Glutamatergic neuron (in vitro differentiated cells): ENCODE measurements around the gene SCML1. TPM values are rescaled to one million over a fixed set of nuclear protein-coding genes. Genes with fewer than 3 reads are reported as not detected.
A peak's percentile ranks its signal among the peaks of the same experiment; 100 is the strongest.

Experiments used
- DNase-seq: peaks from one replicate; pipeline ENCODE4 v3.0.0; 2022
- H3K27ac Mint-ChIP-seq: one replicate; pipeline ENCODE4 v1.8.0; 2020; ENCODE audit warnings: mild to moderate bottlenecking, mixed read lengths, inconsistent platforms; ENCODE audit not compliant: unreplicated experiment
- H3K27me3 Mint-ChIP-seq: one replicate; pipeline ENCODE4 v1.8.0; 2020; ENCODE audit warnings: mild to moderate bottlenecking, moderate library complexity, mixed read lengths, inconsistent platforms; ENCODE audit not compliant: unreplicated experiment
- H3K36me3 Mint-ChIP-seq: one replicate; pipeline ENCODE4 v1.8.0; 2020; ENCODE audit warnings: mild to moderate bottlenecking, mixed read lengths, inconsistent platforms; ENCODE audit not compliant: unreplicated experiment
- H3K4me1 Mint-ChIP-seq: one replicate; pipeline ENCODE4 v1.8.0; 2020; ENCODE audit warnings: mild to moderate bottlenecking, low read depth, mixed read lengths, inconsistent platforms; ENCODE audit not compliant: unreplicated experiment
- H3K4me3 Mint-ChIP-seq: one replicate; pipeline ENCODE4 v1.8.0; 2020; ENCODE audit warnings: mild to moderate bottlenecking, mixed read lengths, inconsistent platforms; ENCODE audit not compliant: unreplicated experiment
- H3K9me3 Mint-ChIP-seq: one replicate; pipeline ENCODE4 v1.8.0; 2020; ENCODE audit warnings: mild to moderate bottlenecking, moderate library complexity, mixed read lengths, inconsistent platforms; ENCODE audit not compliant: unreplicated experiment
- total RNA-seq: library from RNA; stranded (reverse); fragmentation: NEBNext Ultra II Directional; extraction: Animal tissue kit (Norgen Biotek cat#: 25700); gene quantifications from one replicate; pipeline ENCODE4 v1.2.1, GENCODE V29; 2021; ENCODE audit not compliant: unreplicated experiment
- TF ChIP-seq, protein P1 (sequence below): fragments of 200-600 bp; sonication (generic); IDR thresholded peaks from one replicate; pipeline ENCODE4 v1.5.0; 2021; ENCODE audit not compliant: partially characterized antibody, unreplicated experiment

SCML1 gene
- total RNA-seq, 1 donor from 2014 or later = 2.7 TPM

DNA sequence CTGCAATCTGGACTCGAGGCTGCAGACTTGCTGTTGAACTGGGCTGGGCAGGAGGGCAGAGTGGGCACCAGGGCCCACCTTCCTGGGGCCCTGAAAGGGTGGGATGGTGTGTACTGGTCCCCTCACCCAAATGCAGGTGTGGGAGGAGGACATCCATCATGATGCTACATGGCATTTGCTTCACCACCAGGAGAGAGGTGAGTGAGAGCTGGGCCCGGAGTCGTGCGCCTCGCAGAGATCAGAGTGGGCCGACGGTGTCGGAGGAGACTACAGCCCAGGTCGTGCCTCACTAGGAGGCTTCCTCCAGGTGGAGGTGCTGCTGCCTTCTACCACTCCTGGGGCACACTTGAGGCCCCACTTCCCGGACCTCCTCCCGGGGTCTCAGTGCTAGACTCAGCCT, 50.3 kb downstream of the SCML1 start:
- H3K4me3 Mint-ChIP-seq = no peak overlapping the region
- no peaks in the 10 kb centered on the region for H3K36me3 Mint-ChIP-seq
- DNase-seq = no peak
- peaks cover under 1% of the 10 kb centered on the region for H3K4me1 Mint-ChIP-seq
- peaks cover 2% of the 10 kb centered on the region for H3K9me3 Mint-ChIP-seq
- H3K27ac Mint-ChIP-seq = no peak overlapping the region
- no peaks in the 10 kb centered on the region for H3K27me3 Mint-ChIP-seq
- TF ChIP-seq, protein P1, sequence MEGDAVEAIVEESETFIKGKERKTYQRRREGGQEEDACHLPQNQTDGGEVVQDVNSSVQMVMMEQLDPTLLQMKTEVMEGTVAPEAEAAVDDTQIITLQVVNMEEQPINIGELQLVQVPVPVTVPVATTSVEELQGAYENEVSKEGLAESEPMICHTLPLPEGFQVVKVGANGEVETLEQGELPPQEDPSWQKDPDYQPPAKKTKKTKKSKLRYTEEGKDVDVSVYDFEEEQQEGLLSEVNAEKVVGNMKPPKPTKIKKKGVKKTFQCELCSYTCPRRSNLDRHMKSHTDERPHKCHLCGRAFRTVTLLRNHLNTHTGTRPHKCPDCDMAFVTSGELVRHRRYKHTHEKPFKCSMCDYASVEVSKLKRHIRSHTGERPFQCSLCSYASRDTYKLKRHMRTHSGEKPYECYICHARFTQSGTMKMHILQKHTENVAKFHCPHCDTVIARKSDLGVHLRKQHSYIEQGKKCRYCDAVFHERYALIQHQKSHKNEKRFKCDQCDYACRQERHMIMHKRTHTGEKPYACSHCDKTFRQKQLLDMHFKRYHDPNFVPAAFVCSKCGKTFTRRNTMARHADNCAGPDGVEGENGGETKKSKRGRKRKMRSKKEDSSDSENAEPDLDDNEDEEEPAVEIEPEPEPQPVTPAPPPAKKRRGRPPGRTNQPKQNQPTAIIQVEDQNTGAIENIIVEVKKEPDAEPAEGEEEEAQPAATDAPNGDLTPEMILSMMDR = no peak

DNA sequence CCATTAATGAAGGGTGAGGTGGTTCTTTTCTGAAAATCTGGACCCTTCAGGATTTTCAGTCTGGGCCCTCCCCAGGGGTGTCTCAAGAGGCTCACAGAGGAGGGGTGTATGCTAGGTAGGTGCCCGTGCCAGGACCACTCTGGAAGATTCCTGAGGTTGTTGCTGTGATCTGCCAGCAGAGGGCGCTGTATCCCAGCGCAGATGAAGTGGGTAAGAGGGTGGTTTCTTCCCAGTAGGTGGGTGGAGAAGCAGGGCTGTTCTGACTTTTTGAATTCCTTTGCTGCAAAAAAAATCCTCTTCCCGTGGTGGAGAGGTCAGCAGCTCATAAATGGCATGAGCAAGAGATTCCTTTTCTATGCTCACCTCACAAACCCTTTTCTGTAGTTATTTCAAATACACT, 51.1 kb downstream of the SCML1 start:
- Mint-ChIP-seq H3K27me3 (no peaks in the 10 kb centered on the region), H3K4me3 (no peak overlapping the region), H3K27ac (no peak overlapping the region), H3K36me3 (no peaks in the 10 kb centered on the region), H3K9me3 (peaks cover 2% of the 10 kb centered on the region), H3K4me1 (peaks cover 3% of the 10 kb centered on the region)
- peak; percentile 46 for DNase-seq
- TF ChIP-seq, protein P1 = peak; percentile 83

- TF ChIP-seq, protein P1 = no peak
- H3K9me3 Mint-ChIP-seq = peaks cover 2% of the 10 kb centered on the region
- DNase-seq = no peak
- H3K27ac Mint-ChIP-seq = no peak overlapping the region
- H3K4me1 Mint-ChIP-seq = peaks cover 3% of the 10 kb centered on the region
- no peaks in the 10 kb centered on the region for H3K36me3 Mint-ChIP-seq
- H3K27me3 Mint-ChIP-seq = no peaks in the 10 kb centered on the region
- no peak overlapping the region for H3K4me3 Mint-ChIP-seq
Measured at GRCh38 chrX:17788956-17789562, 51.8 kb downstream of the SCML1 start.

DNA sequence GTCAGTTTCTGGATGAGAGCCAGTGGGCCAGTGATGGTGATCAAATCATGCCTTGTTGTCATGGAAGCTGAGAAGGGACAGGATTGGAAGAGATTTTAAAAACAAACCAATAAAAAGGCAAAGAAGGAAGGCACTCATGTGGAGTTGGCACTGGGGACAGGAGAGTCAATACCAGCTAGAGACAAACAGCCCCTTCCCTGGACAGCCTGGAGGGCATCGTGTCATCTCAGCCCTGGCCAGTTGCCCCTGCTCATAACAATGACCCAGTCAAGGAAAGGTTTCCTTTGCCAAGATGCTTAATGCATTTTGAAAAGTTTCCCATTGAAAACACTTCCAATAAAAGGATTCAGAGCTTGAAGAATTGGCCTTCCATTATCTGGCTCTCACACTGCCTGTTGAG, 55.5 kb downstream of the SCML1 start:
- TF ChIP-seq, protein P1 = no peak
- Mint-ChIP-seq H3K4me3 (no peak overlapping the region), H3K4me1 (peaks cover 3% of the 10 kb centered on the region), H3K9me3 (peaks cover 2% of the 10 kb centered on the region), H3K27ac (no peak overlapping the region), H3K36me3 (no peaks in the 10 kb centered on the region), H3K27me3 (no peaks in the 10 kb centered on the region)
- DNase-seq = no peak

GRCh38 chrX:17798921-17799320, 61.6 kb downstream of the SCML1 start:
- Mint-ChIP-seq H3K9me3 (no peaks in the 10 kb centered on the region), H3K4me3 (no peak overlapping the region), H3K4me1 (no peaks in the 10 kb centered on the region), H3K27me3 (no peaks in the 10 kb centered on the region), H3K27ac (no peak overlapping the region), H3K36me3 (no peaks in the 10 kb centered on the region)
- TF ChIP-seq, protein P1 = no peak
- no peak for DNase-seq
